Colonic mucosa (tissue), 4 donors: ENCODE measurements around the gene UCN3. TPM values are rescaled to one million over a fixed set of nuclear protein-coding genes. Genes with fewer than 3 reads are reported as not detected.

ENCODE experiments used
- DNase-seq: peaks from one replicate; pipeline ENCODE4 v3.0.0-alpha.2; 2020
- H3K27ac ChIP-seq: fragments of 200-600 bp; one replicate; pipeline ENCODE4 v1.8.0; 2021
- H3K27me3 ChIP-seq: fragments of 200-600 bp; one replicate; pipeline ENCODE4 v1.8.0; 2021
- H3K36me3 ChIP-seq: fragments of 200-600 bp; one replicate; pipeline ENCODE4 v1.8.0; 2021
- H3K4me1 ChIP-seq: fragments of 200-600 bp; one replicate; pipeline ENCODE4 v1.8.0; 2021; ENCODE audit warnings: mild to moderate bottlenecking
- H3K4me3 ChIP-seq: fragments of 200-600 bp; one replicate; pipeline ENCODE4 v1.8.0; 2021
- H3K9ac ChIP-seq, 2 donors: one replicate each; pipeline ENCODE4 v1.7.0; 2013; ENCODE audit warnings: control low read depth in 2 of 2, low read depth in 2 of 2, low read length in 2 of 2
- H3K9me3 ChIP-seq: fragments of 200-600 bp; one replicate; pipeline ENCODE4 v1.8.0; 2021
- intact Hi-C: fragments of 100-400 bp; cut with DNase I; formaldehyde crosslinking; loops from one replicate; pipeline ENCODE4 v1.14.1; 2022
- total RNA-seq, 2 donors: library from RNA; stranded (reverse); fragmentation: NEBNext Ultra II Directional in 1 of 2; extraction: Animal tissue kit (Norgen Biotek cat#: 25700) in 1 of 2; gene quantifications; one replicate each; pipeline ENCODE4 v1.2.1, GENCODE V29; 2021
- TF ChIP-seq, protein P1 (sequence below): fragments of 200-600 bp; IDR thresholded peaks from one replicate; pipeline ENCODE4 v1.8.0; 2022; ENCODE audit warnings: antibody characterized with exemption, mild to moderate bottlenecking
- donor health status: healthy.
- donor health status: DM: no; HTN: no; CAD: no.
- donor health status: DM: no; HTN: no; CAD: no.

UCN3 gene
- total RNA-seq, 2 donors from 2014 or later = 4.0 TPM

- Histone ChIP-seq H3K27ac (no peak overlapping the region), H3K4me3 (no peak overlapping the region), H3K27me3 (no peaks in the 10 kb centered on the region), H3K9me3 (no peaks in the 10 kb centered on the region), H3K36me3 (no peaks in the 10 kb centered on the region), H3K4me1 (no peaks in the 10 kb centered on the region), H3K9ac (no peak overlapping the region)
- no peak for DNase-seq
- TF ChIP-seq, protein P1, sequence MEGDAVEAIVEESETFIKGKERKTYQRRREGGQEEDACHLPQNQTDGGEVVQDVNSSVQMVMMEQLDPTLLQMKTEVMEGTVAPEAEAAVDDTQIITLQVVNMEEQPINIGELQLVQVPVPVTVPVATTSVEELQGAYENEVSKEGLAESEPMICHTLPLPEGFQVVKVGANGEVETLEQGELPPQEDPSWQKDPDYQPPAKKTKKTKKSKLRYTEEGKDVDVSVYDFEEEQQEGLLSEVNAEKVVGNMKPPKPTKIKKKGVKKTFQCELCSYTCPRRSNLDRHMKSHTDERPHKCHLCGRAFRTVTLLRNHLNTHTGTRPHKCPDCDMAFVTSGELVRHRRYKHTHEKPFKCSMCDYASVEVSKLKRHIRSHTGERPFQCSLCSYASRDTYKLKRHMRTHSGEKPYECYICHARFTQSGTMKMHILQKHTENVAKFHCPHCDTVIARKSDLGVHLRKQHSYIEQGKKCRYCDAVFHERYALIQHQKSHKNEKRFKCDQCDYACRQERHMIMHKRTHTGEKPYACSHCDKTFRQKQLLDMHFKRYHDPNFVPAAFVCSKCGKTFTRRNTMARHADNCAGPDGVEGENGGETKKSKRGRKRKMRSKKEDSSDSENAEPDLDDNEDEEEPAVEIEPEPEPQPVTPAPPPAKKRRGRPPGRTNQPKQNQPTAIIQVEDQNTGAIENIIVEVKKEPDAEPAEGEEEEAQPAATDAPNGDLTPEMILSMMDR = no peak
- intact Hi-C loops = loop anchor here (10.0 kb wide), 2 partner anchors 102 to 542 kb away; no protein-coding TSS in a partner anchor
Measured at GRCh38 chr10:5387169-5387568, 22.4 kb downstream of the UCN3 start.

GRCh38 chr10:5390607-5391205, 25.9 kb downstream of the UCN3 start:
- no peaks in the 10 kb centered on the region for H3K36me3 ChIP-seq
- intact Hi-C loops = no loop called here
- no peaks in the 10 kb centered on the region for H3K9me3 ChIP-seq
- H3K9ac ChIP-seq = no peak overlapping the region
- no peaks in the 10 kb centered on the region for H3K4me1 ChIP-seq
- no peaks in the 10 kb centered on the region for H3K27me3 ChIP-seq
- H3K27ac ChIP-seq = no peak overlapping the region
- no peak for DNase-seq
- no peak overlapping the region for H3K4me3 ChIP-seq
- TF ChIP-seq, protein P1 = no peak

DNA sequence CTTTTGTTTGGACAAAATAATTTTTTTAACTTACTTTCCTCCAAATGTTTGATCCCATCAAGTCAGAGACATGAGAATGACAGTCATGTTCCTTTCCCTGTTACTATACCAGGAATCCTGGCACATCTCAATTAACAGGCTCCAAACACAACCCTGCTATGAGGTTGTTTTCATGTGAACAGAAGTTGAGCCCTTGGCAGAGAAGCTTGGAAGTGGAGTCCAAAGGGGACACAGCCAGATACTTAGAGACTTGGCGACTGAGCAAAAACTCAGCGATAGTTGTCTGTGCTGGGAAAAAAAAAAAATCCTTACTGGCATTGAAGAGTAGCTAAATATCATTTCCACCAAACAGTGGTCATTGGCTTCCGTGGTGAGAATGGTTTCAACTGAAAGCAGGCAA, 27.0 kb downstream of the UCN3 start:
- Histone ChIP-seq H3K27ac (no peak overlapping the region), H3K4me3 (no peak overlapping the region), H3K36me3 (no peaks in the 10 kb centered on the region), H3K9ac (no peak overlapping the region), H3K27me3 (no peaks in the 10 kb centered on the region), H3K4me1 (no peaks in the 10 kb centered on the region), H3K9me3 (no peaks in the 10 kb centered on the region)
- no peak for DNase-seq
- intact Hi-C loops = no loop called here
- TF ChIP-seq, protein P1 = no peak

DNA sequence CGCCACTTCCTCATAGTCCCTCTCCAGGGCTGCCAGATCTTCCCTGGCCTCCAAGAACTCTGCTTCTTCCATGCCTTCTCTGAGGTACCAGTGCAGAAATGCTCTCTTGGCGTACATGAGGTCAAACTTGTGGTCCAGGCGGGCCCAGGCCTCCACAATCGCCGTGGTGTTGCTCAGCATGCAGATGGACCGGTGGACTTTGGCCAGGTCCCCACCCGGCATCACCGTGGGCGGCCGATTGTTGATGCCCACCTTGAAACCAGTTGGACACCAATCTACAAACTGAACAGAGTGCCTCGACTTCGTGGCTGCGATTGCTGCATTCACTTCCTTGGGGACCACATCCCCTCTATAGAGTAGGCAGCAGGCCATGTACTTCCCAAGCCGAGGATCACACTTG, 28.8 kb downstream of the UCN3 start:
- no peaks in the 10 kb centered on the region for H3K36me3 ChIP-seq
- H3K4me3 ChIP-seq = no peak overlapping the region
- H3K9me3 ChIP-seq = no peaks in the 10 kb centered on the region
- TF ChIP-seq, protein P1 = no peak
- DNase-seq = no peak
- no peaks in the 10 kb centered on the region for H3K27me3 ChIP-seq
- intact Hi-C loops = no loop called here
- no peaks in the 10 kb centered on the region for H3K4me1 ChIP-seq
- H3K27ac ChIP-seq = no peak overlapping the region
- H3K9ac ChIP-seq = no peak overlapping the region

- TF ChIP-seq, protein P1 = no peak
- no peak for DNase-seq
- no peaks in the 10 kb centered on the region for H3K9me3 ChIP-seq
Measured at GRCh38 chr10:5395168-5395567, 30.4 kb downstream of the UCN3 start.

More at GRCh38 chr10:5395168-5395567, 30.4 kb downstream of the UCN3 start:
- intact Hi-C loops = no loop called here
- H3K4me1 ChIP-seq = no peaks in the 10 kb centered on the region
- H3K9ac ChIP-seq = no peak overlapping the region
- H3K27me3 ChIP-seq = no peaks in the 10 kb centered on the region
- H3K27ac ChIP-seq = no peak overlapping the region
- H3K4me3 ChIP-seq = no peak overlapping the region
- H3K36me3 ChIP-seq = no peaks in the 10 kb centered on the region
